Stimulated activated CD4-positive, alpha-beta T cell treated with anti-CD3 and anti-CD28 coated beads, Interleukin-4, amount 100 ng/mL, for 48 hours (primary cell): Measurements from ENCODE around the gene KRTAP9-6.
"Not testable (repeated sequence)": the region's sequence is repeated elsewhere in the genome, so short reads cannot be mapped to it uniquely, and the experiment has no call there.

Source experiments
- DNase-seq, 2 donors: peaks; one replicate each; pipeline ENCODE4 v3.0.0-alpha.2; 2020; ENCODE audit warnings: low read depth in 2 of 2

The KRTAP9-6 gene

GRCh38 chr17:41265078-41265477 is at the start of gene KRTAP9-6:
Gene KRTAP9-6 (plus strand): TSS chr17:41265378. CDS start chr17:41265378, 0 bp downstream.
- no peak for DNase-seq

GRCh38 chr17:41215681-41216080 is 49.5 kb upstream of the KRTAP9-6 start:
- DNase-seq, result no peak

GRCh38 chr17:41223821-41224220 is 41.4 kb upstream of the KRTAP9-6 start:
- DNase-seq, result no peak

GRCh38 chr17:41226051-41226450 is 39.1 kb upstream of the KRTAP9-6 start:
- no peak for DNase-seq

- DNase-seq, result not testable (repeated sequence)
These were observed 38.5 kb upstream of the KRTAP9-6 start, which contains the start of gene KRTAP9-2 for GRCh38 chr17:41226598-41227095. Gene KRTAP9-2 (plus strand): TSS chr17:41226648. CDS start chr17:41226655, 7 bp downstream.

- DNase-seq, result no peak
These were observed 35.1 kb upstream of the KRTAP9-6 start for GRCh38 chr17:41230094-41230493.

- DNase-seq, result no peak
These were observed 33.4 kb upstream of the KRTAP9-6 start for GRCh38 chr17:41231731-41232130.

- DNase-seq, result not testable (repeated sequence)
These were observed 32.6 kb upstream of the KRTAP9-6 start, which contains the start of gene KRTAP9-3 for GRCh38 chr17:41232399-41233105. Gene KRTAP9-3 (plus strand): TSS chr17:41232449. CDS start chr17:41232502, 53 bp downstream.

- DNase-seq, result not testable (repeated sequence)
These were observed 28.1 kb upstream of the KRTAP9-6 start for GRCh38 chr17:41237116-41237515.

- DNase-seq, result not testable (repeated sequence)
These were observed 27.2 kb upstream of the KRTAP9-6 start, which contains the start of gene KRTAP9-8 for GRCh38 chr17:41237949-41238437. Gene KRTAP9-8 (plus strand): TSS chr17:41237999. CDS start chr17:41238052, 53 bp downstream.

GRCh38 chr17:41246995-41247787 is 18.0 kb upstream of the KRTAP9-6 start:
- DNase-seq, result not testable (repeated sequence)

GRCh38 chr17:41249637-41250240 is 15.4 kb upstream of the KRTAP9-6 start, which contains the start of gene KRTAP9-4:
Gene KRTAP9-4 (plus strand): TSS chr17:41249687. CDS start chr17:41249721, 34 bp downstream.
- not testable (repeated sequence) for DNase-seq

- DNase-seq, result no peak
These were observed 13.9 kb upstream of the KRTAP9-6 start for GRCh38 chr17:41251261-41251660.

- no peak for DNase-seq
These were observed 10.3 kb upstream of the KRTAP9-6 start for GRCh38 chr17:41254861-41255260.

- not testable (repeated sequence) for DNase-seq
These were observed 9.5 kb upstream of the KRTAP9-6 start, which contains the start of gene KRTAP9-9 for GRCh38 chr17:41255381-41256290. Gene KRTAP9-9 (plus strand): TSS chr17:41255384.

GRCh38 chr17:41256291-41256685 is 8.9 kb upstream of the KRTAP9-6 start:
- no peak for DNase-seq

- no peak for DNase-seq
These were observed 6.8 kb upstream of the KRTAP9-6 start for GRCh38 chr17:41258406-41258805.

- DNase-seq, result no peak
These were observed 2.0 kb upstream of the KRTAP9-6 start for GRCh38 chr17:41263212-41263611.

- DNase-seq, result no peak
These were observed 579 bp upstream of the KRTAP9-6 start for GRCh38 chr17:41264599-41264998.

- no peak for DNase-seq
These were observed 2.5 kb downstream of the KRTAP9-6 start for GRCh38 chr17:41267711-41268110.
